Measurements from ENCODE around the gene GRM7. TPM values are rescaled to one million over a fixed set of nuclear protein-coding genes. Genes with fewer than 3 reads are reported as not detected.

GRM7 gene
- total and polyA plus RNA-seq, 2 experiments from 2014 or later: 0.40 TPM; not detected in 1

DNA sequence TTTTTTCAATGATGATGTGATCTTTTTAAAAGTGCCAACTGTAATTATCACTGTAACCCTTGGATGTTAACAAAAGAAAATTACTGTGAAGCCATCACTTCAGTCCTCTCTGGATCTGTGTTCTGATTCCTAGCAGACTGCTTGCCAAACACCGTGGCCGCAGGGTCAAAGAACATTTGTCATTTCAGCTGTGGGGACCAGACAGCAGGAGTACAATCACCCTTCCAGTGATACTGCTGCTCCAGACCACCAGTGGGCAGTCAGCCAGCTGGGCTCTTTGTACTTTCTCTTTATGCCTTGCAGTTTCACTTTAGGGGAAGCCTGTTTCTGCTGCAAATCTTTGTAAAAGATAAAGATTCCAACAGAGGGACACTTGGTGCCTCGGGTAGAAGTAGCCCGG lies 770.0 kb downstream of the GRM7 start:
- H3K4me2 ChIP-seq: no peak overlapping the region
- H3K79me2 ChIP-seq (replicated peaks; ENCODE audit: insufficient read depth): no peaks in the 10 kb centered on the region
- no peak overlapping the region for H3K4me3 Mint-ChIP-seq
- no peaks in the 10 kb centered on the region; the same call in 2 of the 3 replicates for H3K36me3 Mint-ChIP-seq (ENCODE audit: low read depth)
- TF ChIP-seq, protein P1, sequence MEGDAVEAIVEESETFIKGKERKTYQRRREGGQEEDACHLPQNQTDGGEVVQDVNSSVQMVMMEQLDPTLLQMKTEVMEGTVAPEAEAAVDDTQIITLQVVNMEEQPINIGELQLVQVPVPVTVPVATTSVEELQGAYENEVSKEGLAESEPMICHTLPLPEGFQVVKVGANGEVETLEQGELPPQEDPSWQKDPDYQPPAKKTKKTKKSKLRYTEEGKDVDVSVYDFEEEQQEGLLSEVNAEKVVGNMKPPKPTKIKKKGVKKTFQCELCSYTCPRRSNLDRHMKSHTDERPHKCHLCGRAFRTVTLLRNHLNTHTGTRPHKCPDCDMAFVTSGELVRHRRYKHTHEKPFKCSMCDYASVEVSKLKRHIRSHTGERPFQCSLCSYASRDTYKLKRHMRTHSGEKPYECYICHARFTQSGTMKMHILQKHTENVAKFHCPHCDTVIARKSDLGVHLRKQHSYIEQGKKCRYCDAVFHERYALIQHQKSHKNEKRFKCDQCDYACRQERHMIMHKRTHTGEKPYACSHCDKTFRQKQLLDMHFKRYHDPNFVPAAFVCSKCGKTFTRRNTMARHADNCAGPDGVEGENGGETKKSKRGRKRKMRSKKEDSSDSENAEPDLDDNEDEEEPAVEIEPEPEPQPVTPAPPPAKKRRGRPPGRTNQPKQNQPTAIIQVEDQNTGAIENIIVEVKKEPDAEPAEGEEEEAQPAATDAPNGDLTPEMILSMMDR (conservative IDR thresholded peaks at IDR 0.05; ENCODE audit: low read depth in 2 of 2): 0 out of 4 replicates have a peak, but pooled peaks of 1 of the 2 experiments have one; percentile 5
- no peak for TF ChIP-seq POLR2AphosphoS5 (IDR thresholded peaks at IDR 0.05; ENCODE audit: low read depth)
- peak; percentile 2 for DNase-seq (ENCODE audit: low spot score)
- no peaks in the 10 kb centered on the region for H3K4me1 Mint-ChIP-seq
- no peak overlapping the region for H3K27ac Mint-ChIP-seq
- no peaks in the 10 kb centered on the region for H3K36me3 ChIP-seq (ENCODE audit: insufficient read depth)
- no peaks in the 10 kb centered on the region for H3K9me3 Mint-ChIP-seq
- no peaks in the 10 kb centered on the region for H3K27me3 ChIP-seq (ENCODE audit: insufficient read depth)
- H2AFZ ChIP-seq: peak overlapping the region; percentile 59; the same call in 1 of the 2 replicates
- H3K27ac ChIP-seq (ENCODE audit: low read depth): no peak overlapping the region
- no peaks in the 10 kb centered on the region for H4K20me1 ChIP-seq (replicated peaks; ENCODE audit: insufficient read depth)
- H3K27me3 Mint-ChIP-seq (ENCODE audit: insufficient read depth, low read depth, poor library complexity): no peaks in the 10 kb centered on the region
- H3K9me2 ChIP-seq (ENCODE audit: insufficient read depth): 0 out of 2 replicates have a peak, but pooled peaks cover 5% of the 10 kb centered on the region
- no peaks in the 10 kb centered on the region for H3K4me1 ChIP-seq (ENCODE audit: insufficient read depth)
- H3F3A ChIP-seq (replicated peaks; ENCODE audit: low read depth): no peaks in the 10 kb centered on the region
- H3K4me3 ChIP-seq: no peak overlapping the region
- no peak for ATAC-seq

DNA sequence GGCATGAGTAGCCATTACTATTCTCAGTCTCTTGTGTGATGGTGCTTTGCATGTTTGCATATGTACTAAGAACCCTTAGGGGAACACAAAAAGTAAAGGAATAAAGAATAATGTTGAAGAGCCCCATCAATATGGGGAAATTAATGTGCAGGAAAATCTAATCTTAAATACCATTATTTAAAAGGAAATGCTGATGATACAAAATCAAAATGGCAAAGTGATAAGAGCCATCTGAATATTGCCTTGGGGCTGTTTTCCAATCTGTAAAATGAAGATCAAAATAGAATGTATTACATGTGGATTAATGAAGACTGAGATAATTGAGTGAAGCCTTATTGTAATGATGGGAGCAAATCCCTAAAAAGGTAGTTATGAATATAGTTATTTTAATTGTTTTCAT lies 771.4 kb downstream of the GRM7 start:
- Histone ChIP-seq H3K27me3 (ENCODE audit: insufficient read depth) (no peaks in the 10 kb centered on the region), H3K27ac (ENCODE audit: low read depth) (no peak overlapping the region), H3K4me1 (ENCODE audit: insufficient read depth) (no peaks in the 10 kb centered on the region), H3K79me2 (replicated peaks; ENCODE audit: insufficient read depth) (no peaks in the 10 kb centered on the region), H4K20me1 (replicated peaks; ENCODE audit: insufficient read depth) (no peaks in the 10 kb centered on the region), H3K4me2 (no peak overlapping the region), H3K36me3 (ENCODE audit: insufficient read depth) (no peaks in the 10 kb centered on the region), H3K4me3 (no peak overlapping the region), H3F3A (replicated peaks; ENCODE audit: low read depth) (no peaks in the 10 kb centered on the region), H2AFZ (no peak overlapping the region), H3K9me2 (ENCODE audit: insufficient read depth) (0 out of 2 replicates have a peak, but pooled peaks cover 5% of the 10 kb centered on the region)
- no peak overlapping the region for H3K27ac Mint-ChIP-seq
- TF ChIP-seq CREB1 (CRISPR knock-in tag; IDR thresholded peaks at IDR 0.05; ENCODE audit: low read depth) (no peak), NANOG (IDR thresholded peaks at IDR 0.05; ENCODE audit: borderline replicate concordance) (no peak)
- no peak overlapping the region for H3K4me3 Mint-ChIP-seq
- DNase-seq (ENCODE audit: low spot score) (no peak), ATAC-seq (no peak)
- peaks cover 4% of the 10 kb centered on the region; the same call in 1 of the 3 replicates for H3K4me1 Mint-ChIP-seq
- no peaks in the 10 kb centered on the region; the same call in 2 of the 3 replicates for H3K36me3 Mint-ChIP-seq (ENCODE audit: low read depth)
- no peaks in the 10 kb centered on the region for H3K9me3 Mint-ChIP-seq
- no peaks in the 10 kb centered on the region for H3K27me3 Mint-ChIP-seq (ENCODE audit: insufficient read depth, low read depth, poor library complexity)

DNA sequence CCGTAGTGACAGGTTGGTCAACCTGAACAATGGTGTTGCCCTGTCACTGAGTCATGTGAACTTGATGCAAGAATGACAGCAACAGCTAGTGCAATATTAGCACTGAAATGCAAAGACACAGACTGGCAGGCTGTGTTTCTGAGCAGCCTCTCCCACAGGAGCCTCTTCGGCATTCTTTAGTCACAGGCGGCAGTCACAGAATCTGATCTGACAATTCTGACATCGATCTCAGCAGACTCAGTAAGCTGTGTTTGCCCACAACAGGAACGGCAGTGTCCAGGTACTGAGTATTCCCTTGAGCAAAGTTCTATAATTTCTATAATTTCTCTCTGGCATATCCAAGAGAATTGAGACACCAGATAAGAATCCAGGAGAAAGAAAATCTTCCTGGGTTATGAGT lies 776.8 kb downstream of the GRM7 start:
- Histone ChIP-seq H3K79me2 (replicated peaks; ENCODE audit: insufficient read depth) (no peaks in the 10 kb centered on the region), H3K27me3 (ENCODE audit: insufficient read depth) (no peaks in the 10 kb centered on the region), H4K20me1 (replicated peaks; ENCODE audit: insufficient read depth) (no peaks in the 10 kb centered on the region), H3K4me1 (ENCODE audit: insufficient read depth) (no peaks in the 10 kb centered on the region), H3K4me3 (no peak overlapping the region), H3K4me2 (no peak overlapping the region), H2AFZ (no peak overlapping the region), H3K27ac (ENCODE audit: low read depth) (no peak overlapping the region), H3F3A (replicated peaks; ENCODE audit: low read depth) (no peaks in the 10 kb centered on the region), H3K36me3 (ENCODE audit: insufficient read depth) (no peaks in the 10 kb centered on the region), H3K9me2 (ENCODE audit: insufficient read depth) (no peaks in the 10 kb centered on the region)
- no peak for DNase-seq (ENCODE audit: low spot score)
- ATAC-seq: no peak
- H3K9me3 Mint-ChIP-seq: no peaks in the 10 kb centered on the region
- H3K27ac Mint-ChIP-seq: no peak overlapping the region
- H3K27me3 Mint-ChIP-seq (ENCODE audit: insufficient read depth, low read depth, poor library complexity): no peaks in the 10 kb centered on the region
- peaks cover 4% of the 10 kb centered on the region; the same call in 1 of the 3 replicates for H3K4me1 Mint-ChIP-seq
- no peaks in the 10 kb centered on the region; the same call in 2 of the 3 replicates for H3K36me3 Mint-ChIP-seq (ENCODE audit: low read depth)
- TF ChIP-seq, protein P2, sequence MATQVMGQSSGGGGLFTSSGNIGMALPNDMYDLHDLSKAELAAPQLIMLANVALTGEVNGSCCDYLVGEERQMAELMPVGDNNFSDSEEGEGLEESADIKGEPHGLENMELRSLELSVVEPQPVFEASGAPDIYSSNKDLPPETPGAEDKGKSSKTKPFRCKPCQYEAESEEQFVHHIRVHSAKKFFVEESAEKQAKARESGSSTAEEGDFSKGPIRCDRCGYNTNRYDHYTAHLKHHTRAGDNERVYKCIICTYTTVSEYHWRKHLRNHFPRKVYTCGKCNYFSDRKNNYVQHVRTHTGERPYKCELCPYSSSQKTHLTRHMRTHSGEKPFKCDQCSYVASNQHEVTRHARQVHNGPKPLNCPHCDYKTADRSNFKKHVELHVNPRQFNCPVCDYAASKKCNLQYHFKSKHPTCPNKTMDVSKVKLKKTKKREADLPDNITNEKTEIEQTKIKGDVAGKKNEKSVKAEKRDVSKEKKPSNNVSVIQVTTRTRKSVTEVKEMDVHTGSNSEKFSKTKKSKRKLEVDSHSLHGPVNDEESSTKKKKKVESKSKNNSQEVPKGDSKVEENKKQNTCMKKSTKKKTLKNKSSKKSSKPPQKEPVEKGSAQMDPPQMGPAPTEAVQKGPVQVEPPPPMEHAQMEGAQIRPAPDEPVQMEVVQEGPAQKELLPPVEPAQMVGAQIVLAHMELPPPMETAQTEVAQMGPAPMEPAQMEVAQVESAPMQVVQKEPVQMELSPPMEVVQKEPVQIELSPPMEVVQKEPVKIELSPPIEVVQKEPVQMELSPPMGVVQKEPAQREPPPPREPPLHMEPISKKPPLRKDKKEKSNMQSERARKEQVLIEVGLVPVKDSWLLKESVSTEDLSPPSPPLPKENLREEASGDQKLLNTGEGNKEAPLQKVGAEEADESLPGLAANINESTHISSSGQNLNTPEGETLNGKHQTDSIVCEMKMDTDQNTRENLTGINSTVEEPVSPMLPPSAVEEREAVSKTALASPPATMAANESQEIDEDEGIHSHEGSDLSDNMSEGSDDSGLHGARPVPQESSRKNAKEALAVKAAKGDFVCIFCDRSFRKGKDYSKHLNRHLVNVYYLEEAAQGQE (IDR thresholded peaks at IDR 0.05; ENCODE audit: unreplicated experiment): no peak
- TF ChIP-seq ZNF114 (CRISPR knock-in tag; IDR thresholded peaks at IDR 0.05): no peak
- no peak for TF ChIP-seq POLR2AphosphoS5 (IDR thresholded peaks at IDR 0.05; ENCODE audit: low read depth)
- no peak overlapping the region for H3K4me3 Mint-ChIP-seq
